ENCODE measurements around the gene OR2B2.

GRCh38 chr6:27893836-27894807, 18.1 kb downstream of the OR2B2 start:
- TF ChIP-seq CTCF (IDR thresholded peaks at IDR 0.05; ENCODE audit: low read depth, low read length, poor library complexity, severe bottlenecking) (no peak), EZH2phosphoT487 (IDR thresholded peaks at IDR 0.05; ENCODE audit: borderline replicate concordance, low read length) (no peak)
